ENCODE results near the gene TECRL. TPM values are rescaled to one million over a fixed set of nuclear protein-coding genes. Genes with fewer than 3 reads are reported as not detected.

Gene TECRL
- total and polyA plus RNA-seq, 2 experiments from 2014 or later, result 0.10 to 0.21 TPM

DNA sequence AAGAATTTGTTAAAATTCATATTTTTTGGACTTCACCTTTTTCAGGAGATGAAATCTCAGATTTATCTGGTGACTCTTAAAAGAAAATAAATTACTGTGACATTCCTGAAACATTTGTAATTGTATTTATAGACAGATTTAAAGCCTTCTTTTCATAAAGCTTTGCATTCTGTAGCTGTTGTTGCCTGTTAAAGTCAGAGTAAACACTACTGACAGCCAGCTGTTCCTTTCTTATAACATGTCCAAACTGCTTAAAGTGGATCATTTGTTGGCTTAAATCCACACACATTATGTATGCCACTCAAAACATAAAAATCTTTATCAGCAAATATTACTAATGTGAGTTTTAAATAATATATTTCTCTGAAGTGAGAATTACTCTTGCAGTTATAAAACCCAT, 157.5 kb downstream of the TECRL start:
- Histone ChIP-seq H2AFZ (no peak overlapping the region), H3K4me3 (no peak overlapping the region), H4K20me1 (ENCODE audit: insufficient read depth, poor library complexity, severe bottlenecking) (no peaks in the 10 kb centered on the region), H3K4me2 (no peak overlapping the region), H3K9me2 (replicated peaks; ENCODE audit: insufficient read depth) (no peaks in the 10 kb centered on the region), H3K4me1 (ENCODE audit: insufficient read depth) (no peaks in the 10 kb centered on the region), H3K79me2 (no peaks in the 10 kb centered on the region), H3K27ac (no peak overlapping the region), H3K36me3 (replicated peaks; ENCODE audit: insufficient read depth, low read depth) (no peaks in the 10 kb centered on the region), H3K27me3 (no peaks in the 10 kb centered on the region), H3K9me3 (ENCODE audit: low read depth) (no peaks in the 10 kb centered on the region)
- no peak for TF ChIP-seq EZH2 (IDR thresholded peaks at IDR 0.05; ENCODE audit: borderline replicate concordance)
- no peak for TF ChIP-seq EZH2phosphoT487 (IDR thresholded peaks at IDR 0.05; ENCODE audit: low read depth, severe bottlenecking, unreplicated experiment)
- TF ChIP-seq, protein P1, sequence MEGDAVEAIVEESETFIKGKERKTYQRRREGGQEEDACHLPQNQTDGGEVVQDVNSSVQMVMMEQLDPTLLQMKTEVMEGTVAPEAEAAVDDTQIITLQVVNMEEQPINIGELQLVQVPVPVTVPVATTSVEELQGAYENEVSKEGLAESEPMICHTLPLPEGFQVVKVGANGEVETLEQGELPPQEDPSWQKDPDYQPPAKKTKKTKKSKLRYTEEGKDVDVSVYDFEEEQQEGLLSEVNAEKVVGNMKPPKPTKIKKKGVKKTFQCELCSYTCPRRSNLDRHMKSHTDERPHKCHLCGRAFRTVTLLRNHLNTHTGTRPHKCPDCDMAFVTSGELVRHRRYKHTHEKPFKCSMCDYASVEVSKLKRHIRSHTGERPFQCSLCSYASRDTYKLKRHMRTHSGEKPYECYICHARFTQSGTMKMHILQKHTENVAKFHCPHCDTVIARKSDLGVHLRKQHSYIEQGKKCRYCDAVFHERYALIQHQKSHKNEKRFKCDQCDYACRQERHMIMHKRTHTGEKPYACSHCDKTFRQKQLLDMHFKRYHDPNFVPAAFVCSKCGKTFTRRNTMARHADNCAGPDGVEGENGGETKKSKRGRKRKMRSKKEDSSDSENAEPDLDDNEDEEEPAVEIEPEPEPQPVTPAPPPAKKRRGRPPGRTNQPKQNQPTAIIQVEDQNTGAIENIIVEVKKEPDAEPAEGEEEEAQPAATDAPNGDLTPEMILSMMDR (IDR thresholded peaks at IDR 0.05; ENCODE audit: poor library complexity), result no peak
- no peak for DNase-seq (ENCODE audit: low spot score)

GRCh38 chr4:64250488-64250887, 158.8 kb downstream of the TECRL start:
- Histone ChIP-seq H3K9me2 (replicated peaks; ENCODE audit: insufficient read depth) (no peaks in the 10 kb centered on the region), H3K4me1 (ENCODE audit: insufficient read depth) (no peaks in the 10 kb centered on the region), H3K4me2 (no peak overlapping the region), H3K27ac (no peak overlapping the region), H3K4me3 (no peak overlapping the region), H3K9me3 (ENCODE audit: low read depth) (no peaks in the 10 kb centered on the region), H2AFZ (no peak overlapping the region), H3K79me2 (no peaks in the 10 kb centered on the region), H3K27me3 (no peaks in the 10 kb centered on the region), H4K20me1 (ENCODE audit: insufficient read depth, poor library complexity, severe bottlenecking) (no peaks in the 10 kb centered on the region), H3K36me3 (replicated peaks; ENCODE audit: insufficient read depth, low read depth) (no peaks in the 10 kb centered on the region)
- DNase-seq (ENCODE audit: low spot score), result no peak
- TF ChIP-seq EZH2phosphoT487 (IDR thresholded peaks at IDR 0.05; ENCODE audit: low read depth, severe bottlenecking, unreplicated experiment) (no peak), EZH2 (IDR thresholded peaks at IDR 0.05; ENCODE audit: borderline replicate concordance) (no peak)
- TF ChIP-seq, protein P1 (IDR thresholded peaks at IDR 0.05; ENCODE audit: poor library complexity), result no peak

- Histone ChIP-seq H3K4me1 (ENCODE audit: insufficient read depth) (no peaks in the 10 kb centered on the region), H3K4me3 (no peak overlapping the region), H3K4me2 (no peak overlapping the region), H3K36me3 (replicated peaks; ENCODE audit: insufficient read depth, low read depth) (no peaks in the 10 kb centered on the region), H4K20me1 (ENCODE audit: insufficient read depth, poor library complexity, severe bottlenecking) (no peaks in the 10 kb centered on the region), H3K79me2 (no peaks in the 10 kb centered on the region), H2AFZ (no peak overlapping the region), H3K27me3 (no peaks in the 10 kb centered on the region), H3K9me2 (replicated peaks; ENCODE audit: insufficient read depth) (no peaks in the 10 kb centered on the region), H3K27ac (no peak overlapping the region), H3K9me3 (ENCODE audit: low read depth) (no peaks in the 10 kb centered on the region)
- TF ChIP-seq EZH2 (IDR thresholded peaks at IDR 0.05; ENCODE audit: borderline replicate concordance) (no peak), EZH2phosphoT487 (IDR thresholded peaks at IDR 0.05; ENCODE audit: low read depth, severe bottlenecking, unreplicated experiment) (no peak)
- TF ChIP-seq, protein P1 (IDR thresholded peaks at IDR 0.05; ENCODE audit: poor library complexity), result no peak
- DNase-seq (ENCODE audit: low spot score), result no peak
Observed at GRCh38 chr4:64250061-64250460, 159.2 kb downstream of the TECRL start.

DNA sequence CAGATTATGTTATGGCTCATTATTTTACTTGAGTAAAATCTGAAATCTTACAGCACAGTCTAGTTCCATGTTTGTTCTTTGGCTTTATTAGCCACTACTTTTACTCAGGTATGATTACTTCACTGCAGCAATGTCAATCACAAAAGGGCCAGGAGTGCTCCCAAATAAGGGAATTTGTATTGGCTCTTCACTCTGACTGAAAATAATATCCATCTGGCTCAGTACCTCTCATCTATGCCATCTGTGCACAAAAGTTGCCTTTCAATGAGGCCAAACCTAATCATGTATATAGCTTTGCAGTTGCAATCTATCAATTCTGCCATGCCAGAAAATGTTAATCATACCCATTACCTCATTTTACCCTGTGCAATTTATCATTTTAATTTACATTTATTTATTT, 161.1 kb downstream of the TECRL start:
- H3K27me3 ChIP-seq, result no peaks in the 10 kb centered on the region
- H3K79me2 ChIP-seq, result no peaks in the 10 kb centered on the region
- H3K4me2 ChIP-seq, result no peak overlapping the region
- H2AFZ ChIP-seq, result no peak overlapping the region
- H3K4me3 ChIP-seq, result no peak overlapping the region
- H3K9me2 ChIP-seq (replicated peaks; ENCODE audit: insufficient read depth), result no peaks in the 10 kb centered on the region
- no peak overlapping the region for H3K27ac ChIP-seq
- no peaks in the 10 kb centered on the region for H3K9me3 ChIP-seq (ENCODE audit: low read depth)
- no peak for DNase-seq (ENCODE audit: low spot score)
- no peaks in the 10 kb centered on the region for H3K4me1 ChIP-seq (ENCODE audit: insufficient read depth)
- no peaks in the 10 kb centered on the region for H4K20me1 ChIP-seq (ENCODE audit: insufficient read depth, poor library complexity, severe bottlenecking)
- TF ChIP-seq EZH2 (IDR thresholded peaks at IDR 0.05; ENCODE audit: borderline replicate concordance) (no peak), EZH2phosphoT487 (IDR thresholded peaks at IDR 0.05; ENCODE audit: low read depth, severe bottlenecking, unreplicated experiment) (no peak)
- TF ChIP-seq, protein P1 (IDR thresholded peaks at IDR 0.05; ENCODE audit: poor library complexity), result no peak
- H3K36me3 ChIP-seq (replicated peaks; ENCODE audit: insufficient read depth, low read depth), result no peaks in the 10 kb centered on the region

Measured in hepatocyte (in vitro differentiated cells).